ENCODE measurements around the gene COX6A2.

DNA sequence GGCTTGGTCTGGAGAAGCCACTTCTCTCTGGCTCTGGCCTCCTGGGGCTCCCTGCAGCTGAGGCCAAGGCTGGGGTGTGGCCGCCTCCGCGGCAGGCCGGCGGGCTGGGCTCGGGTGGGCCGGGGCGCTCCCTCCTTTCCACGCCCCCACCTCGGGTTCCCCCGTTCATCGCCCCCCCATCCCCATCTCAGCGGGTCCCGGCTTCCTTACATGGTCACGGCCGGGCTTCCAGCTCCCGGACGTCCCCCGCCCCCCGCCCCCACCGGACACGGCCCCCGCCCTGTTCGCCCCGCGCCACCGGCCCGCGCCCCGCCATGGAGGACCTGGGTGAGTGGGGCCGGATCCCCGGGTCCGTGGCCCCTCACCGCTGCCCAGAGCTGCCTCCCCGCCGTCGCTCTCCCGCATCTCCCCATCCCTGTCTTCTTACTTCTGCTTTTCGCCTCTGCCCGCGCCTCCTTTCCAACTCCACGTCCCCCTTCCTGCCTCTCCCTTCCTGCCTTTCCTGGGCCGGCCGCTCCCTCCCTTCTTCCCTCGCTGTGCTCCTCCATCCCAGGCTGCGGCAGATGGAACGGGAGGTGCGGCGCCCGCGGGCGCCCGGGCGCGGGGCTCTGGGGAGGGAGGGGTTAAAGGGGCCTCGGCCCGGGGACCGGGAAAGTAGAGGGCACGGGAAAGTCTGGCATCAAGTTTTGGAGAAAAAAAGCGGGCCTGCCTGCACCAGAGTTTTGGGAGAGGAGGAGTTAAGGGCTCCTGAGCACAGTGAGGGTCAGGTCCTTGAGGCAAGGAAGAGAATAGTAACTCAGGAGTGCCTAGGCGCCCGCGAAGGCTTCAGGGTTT, 43.9 kb upstream of the COX6A2 start, which contains the start of gene TGFB1I1:
- no peak for TF ChIP-seq EZH2 (optimal IDR thresholded peaks at IDR 0.05; ENCODE audit: low read depth, low read length)
- no peak for TF ChIP-seq CTCF (IDR thresholded peaks at IDR 0.05; ENCODE audit: low read length)
